ENCODE measurements around the gene GPD2.
"Not testable (repeated sequence)": the region's sequence is repeated elsewhere in the genome, so short reads cannot be mapped to it uniquely, and the experiment has no call there.

Gene GPD2

DNA sequence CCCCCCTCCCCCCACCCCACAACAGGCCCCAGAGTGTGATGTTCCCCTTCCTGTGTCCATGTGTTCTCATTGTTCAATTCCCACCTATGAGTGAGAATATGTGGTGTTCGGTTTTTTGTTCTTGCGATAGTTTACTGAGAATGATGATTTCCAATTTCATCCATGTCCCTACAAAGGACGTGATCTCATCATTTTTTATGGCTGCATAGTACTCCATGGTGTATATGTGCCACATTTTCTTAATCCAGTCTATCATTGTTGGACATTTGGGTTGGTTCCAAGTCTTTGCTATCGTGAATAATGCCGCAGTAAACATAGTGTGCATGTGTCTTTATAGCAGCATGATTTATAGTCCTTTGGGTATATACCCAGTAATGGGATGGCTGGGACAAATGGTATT is 92.4 kb downstream of the GPD2 start:
- not testable (repeated sequence) for FAIRE-seq

DNA sequence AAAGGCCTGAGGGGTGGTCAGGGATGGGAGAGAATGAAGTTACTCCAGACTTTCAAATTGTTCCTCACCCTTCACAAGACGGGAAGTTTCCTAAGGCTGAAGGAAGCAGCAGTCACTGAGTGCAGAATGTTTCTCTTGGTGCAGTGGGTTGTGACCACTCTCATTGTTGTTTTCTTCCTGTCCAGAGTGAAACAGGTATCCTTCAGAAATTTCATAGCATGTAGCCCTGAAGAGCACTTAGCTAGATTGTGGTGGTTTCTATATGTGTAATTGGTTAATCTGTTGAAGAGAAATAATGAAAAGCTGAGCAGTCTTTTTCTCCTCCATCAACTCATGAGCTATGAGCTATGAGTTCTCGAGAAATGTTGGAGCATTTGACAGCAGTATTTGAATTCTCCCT is 96.8 kb downstream of the GPD2 start:
- no peak for FAIRE-seq
- DNase-seq (ENCODE audit: low spot score), result no peak

More for the DNA sequence above, 92.4 kb downstream of the GPD2 start:
- DNase-seq (ENCODE audit: low spot score), result not testable (repeated sequence)

DNA sequence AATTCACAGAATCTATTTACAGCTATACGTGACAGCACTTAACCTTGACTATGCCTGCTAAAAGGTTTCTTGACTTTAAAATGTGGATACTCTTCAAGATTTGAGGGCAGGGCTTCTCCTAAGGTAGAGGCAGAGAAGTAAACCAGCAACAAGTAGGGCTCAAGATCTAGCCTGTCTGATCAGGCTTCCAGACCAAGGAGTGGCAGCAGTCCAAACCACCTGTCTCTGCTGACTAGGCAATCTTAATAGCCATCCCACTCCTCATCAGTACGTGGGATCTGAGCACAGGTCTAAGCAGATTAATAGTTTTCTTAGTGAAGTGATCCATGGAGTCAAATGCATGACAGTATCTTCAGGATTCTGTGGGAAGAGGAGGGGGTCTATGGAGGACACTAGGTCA is 100.4 kb downstream of the GPD2 start:
- DNase-seq (ENCODE audit: low spot score) (no peak), FAIRE-seq (no peak)

DNA sequence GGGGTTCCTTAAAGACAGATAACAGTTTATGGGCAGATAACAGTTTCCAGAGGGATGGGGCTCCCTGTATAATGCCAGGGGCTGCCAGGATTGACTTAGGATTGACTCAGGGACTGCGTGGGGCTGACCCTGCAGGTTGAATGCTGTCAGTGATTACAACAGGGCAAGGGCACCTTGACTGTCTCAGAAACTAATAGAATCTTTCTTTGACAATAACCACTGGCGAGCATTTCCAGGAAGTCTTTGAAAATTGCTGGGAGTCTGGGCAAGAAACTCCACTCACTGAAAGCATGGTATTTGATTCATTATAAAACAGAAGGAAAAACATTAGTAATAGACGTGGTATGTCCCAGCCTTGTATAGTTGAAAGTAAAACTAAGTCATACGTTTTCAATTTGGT is 101.0 kb downstream of the GPD2 start:
- DNase-seq (ENCODE audit: low spot score) (no peak), FAIRE-seq (no peak)

DNA sequence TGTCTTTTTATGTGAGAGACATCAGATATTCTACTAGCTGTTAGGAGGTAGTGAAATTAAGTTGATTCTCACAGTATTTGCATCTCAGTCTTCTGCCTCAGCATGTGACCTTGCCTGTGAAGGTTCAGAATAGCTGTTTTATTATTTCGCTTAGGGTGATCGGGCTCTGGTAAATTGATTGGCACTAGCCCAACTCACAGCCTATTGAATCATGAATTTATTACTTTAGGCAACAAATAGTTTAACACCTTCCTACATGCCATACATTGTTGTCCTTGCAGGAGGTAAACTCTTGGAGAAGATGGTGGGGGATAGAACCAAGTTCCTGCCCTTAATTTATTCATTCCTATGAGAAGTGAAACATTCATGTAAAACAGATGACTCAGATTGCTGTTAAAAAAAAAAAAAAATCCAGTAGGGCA is 101.9 kb downstream of the GPD2 start:
- FAIRE-seq, result no peak
- DNase-seq (ENCODE audit: low spot score), result no peak

DNA sequence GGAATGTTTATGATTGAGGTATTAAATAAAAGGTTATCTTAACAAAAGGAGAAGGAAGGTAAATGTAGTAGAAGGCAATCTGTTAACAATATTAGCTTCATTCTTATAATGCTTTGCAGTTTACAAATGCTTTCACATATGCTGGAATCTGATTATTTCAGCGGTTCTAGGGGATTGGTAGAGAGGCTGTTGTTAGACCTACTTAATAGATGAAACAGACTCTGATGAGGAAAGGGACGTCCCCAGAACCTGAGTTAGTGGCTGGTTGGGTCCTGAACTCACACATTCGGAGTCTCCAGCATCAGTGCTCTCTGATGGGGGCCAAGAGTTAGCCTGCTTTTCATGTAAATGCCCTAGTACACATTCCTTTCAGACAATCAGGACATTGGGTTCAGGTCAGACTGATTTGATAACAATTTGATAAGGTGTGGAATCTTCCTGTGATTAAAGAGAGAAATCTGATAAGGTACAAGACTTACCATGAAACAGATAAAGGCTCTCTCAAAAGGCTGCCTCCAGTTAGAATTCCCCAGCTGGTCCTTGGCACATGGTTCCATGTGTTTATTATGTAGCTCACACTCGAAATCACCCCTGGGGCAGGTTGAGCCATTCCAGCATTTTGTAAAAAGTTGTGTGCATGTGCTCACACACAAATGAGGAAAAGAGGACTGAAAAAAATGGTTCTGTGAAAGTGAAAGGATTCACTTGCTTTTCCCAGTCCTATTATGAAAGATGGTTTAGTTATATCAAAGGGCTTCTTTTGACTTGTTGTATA is 103.1 kb downstream of the GPD2 start:
- DNase-seq (ENCODE audit: low spot score) (no peak), FAIRE-seq (no peak)

DNA sequence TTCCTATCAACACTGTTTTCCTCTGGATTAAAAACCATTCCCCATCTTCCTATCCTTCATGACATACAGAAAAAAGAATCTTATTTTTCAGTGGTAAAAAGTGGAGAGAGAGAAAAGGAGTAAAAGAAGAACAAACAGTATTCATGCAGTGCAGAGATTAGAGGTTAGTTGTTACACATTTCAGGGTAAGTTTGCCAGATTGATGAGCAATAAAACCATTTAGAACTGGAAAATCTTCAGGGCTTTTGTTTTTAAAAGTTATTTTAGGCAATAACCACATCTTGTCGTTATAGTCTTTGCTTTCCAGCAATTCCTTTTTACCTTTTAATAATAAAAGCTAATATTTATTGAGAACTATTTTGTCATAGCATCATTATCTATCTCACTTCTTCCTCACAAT is 104.5 kb downstream of the GPD2 start:
- DNase-seq (ENCODE audit: low spot score), result no peak
- no peak for FAIRE-seq

DNA sequence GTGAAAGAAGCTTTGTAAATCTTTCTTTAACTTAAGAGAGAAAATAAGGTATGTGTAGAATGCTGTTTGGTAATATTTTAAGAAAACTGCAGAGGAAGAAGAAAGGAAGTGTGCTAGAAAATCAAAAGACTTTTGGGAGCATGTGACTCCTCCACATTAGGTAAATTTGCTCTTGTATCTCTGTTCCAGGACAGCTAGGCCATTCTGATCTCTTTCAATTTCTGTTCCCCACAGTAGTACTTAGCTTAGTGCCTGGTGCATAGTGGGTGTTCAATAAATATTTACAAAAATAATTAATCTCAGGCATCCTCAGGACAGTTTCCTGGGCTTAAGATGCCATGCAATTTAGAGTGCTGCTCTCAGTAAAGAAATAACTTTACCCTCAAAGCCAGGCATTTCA is 105.0 kb downstream of the GPD2 start:
- DNase-seq (ENCODE audit: low spot score), result no peak
- no peak for FAIRE-seq

DNA sequence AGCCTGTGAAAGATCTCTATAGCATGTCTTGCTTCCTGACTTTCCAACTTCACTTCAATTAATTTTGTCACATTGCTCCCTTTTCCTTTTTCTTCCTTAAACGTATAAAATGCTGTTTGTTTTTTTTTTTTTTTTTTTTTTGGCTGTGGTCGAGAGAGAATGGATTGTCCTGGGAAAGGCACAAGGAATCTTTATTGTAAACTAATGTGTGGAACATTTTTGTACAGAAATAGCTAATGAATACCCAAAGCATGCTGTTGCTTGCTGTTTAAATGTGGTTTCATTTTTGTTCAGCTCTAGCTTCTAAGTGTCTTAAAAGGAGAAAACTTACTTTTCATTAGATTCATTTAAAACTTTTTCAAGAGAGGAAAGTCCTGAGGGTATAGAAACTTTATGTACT is 105.5 kb downstream of the GPD2 start:
- DNase-seq (ENCODE audit: low spot score) (no peak), FAIRE-seq (no peak)

DNA sequence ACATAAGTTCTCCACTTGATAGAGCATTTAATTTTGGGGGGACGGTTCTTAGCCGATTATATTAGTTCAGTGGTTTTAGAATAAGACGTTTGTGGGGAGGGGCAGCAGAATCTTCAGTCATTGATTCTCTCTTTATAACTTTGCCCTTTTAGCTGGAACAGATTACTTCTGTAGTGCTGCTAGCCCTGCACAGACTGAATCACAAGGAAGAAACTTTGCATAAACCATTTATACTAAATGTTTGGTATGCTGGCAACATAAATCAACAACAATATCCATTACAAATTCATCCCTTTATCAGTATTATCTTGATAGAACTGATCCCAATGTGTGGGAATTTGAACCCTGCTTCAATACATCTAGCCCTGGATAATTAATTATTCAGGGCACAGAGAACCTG is 112.2 kb downstream of the GPD2 start:
- no peak for FAIRE-seq
- DNase-seq (ENCODE audit: low spot score), result no peak

DNA sequence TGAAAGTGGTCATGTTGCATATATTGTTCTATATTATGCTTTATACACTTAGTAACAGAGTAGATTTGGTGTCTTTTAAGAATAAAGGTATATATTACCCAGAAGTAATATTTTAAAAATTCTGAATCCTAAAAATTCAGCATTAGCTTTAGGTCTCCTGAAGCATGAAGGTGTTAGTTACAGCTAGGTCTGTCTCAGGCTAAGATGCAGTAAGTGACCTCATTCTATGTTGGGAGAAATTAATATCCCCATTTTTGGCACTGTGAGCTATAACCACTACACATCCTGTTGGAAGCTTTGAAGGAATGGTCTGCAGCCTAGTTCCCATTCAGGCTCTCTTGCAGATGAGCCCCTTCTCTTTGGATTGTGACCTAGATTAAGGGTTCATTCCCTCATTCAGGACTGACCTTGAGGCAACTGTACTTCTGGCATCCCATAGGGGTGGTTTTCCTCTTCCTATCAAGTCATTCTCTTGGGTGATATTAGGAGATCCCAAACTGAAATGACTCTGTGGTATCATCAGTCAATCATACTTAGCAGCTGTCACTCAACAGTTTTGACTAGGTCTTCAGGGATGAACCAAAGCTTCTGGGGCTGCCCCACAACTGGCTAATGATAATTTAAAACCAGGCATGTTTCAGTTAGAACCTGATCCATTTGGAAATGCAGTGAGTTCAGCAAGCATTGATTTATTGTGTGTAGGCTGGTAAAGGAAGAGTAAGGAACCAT is 117.7 kb downstream of the GPD2 start:
- DNase-seq (ENCODE audit: low spot score) (no peak), FAIRE-seq (no peak)

DNA sequence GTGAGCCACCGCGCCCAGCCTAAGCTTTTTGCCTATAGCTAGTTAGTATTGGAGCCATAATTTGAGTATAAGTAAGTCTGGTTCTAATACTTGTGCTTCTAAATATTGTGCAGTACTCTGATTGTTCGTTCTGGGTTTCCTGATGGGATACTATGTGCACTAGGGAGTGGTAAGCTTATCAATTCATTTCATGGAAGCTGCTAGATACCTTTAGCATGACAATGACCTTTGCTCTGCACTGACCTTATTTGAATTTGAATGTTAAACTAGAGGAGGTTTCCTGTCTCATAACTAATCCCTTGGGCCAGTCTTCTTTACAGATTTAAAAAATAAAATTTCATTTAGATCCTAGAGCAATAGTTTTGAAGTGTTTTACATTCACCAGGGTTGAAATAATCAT is 125.1 kb downstream of the GPD2 start:
- FAIRE-seq (no peak), DNase-seq (ENCODE audit: low spot score) (no peak)

DNA sequence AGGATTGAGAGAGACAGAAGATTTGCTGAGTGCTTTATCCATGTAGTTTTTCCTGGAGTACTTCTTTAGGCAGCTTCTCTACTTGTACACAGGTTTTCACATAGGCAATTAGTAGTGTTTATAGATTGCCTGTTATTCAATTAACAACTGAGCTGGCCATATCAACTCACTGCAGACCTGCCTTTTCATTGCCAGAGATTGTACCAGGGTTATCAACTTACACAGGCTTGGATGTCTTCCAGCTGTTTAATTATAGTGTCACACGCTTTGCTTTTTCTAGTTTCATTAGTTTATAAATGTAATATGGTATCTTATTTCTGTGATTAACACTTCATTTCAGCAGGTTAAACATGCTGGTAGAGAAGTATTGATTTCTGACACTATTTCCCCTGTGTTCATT is 125.9 kb downstream of the GPD2 start:
- DNase-seq (ENCODE audit: low spot score) (no peak), FAIRE-seq (no peak)

DNA sequence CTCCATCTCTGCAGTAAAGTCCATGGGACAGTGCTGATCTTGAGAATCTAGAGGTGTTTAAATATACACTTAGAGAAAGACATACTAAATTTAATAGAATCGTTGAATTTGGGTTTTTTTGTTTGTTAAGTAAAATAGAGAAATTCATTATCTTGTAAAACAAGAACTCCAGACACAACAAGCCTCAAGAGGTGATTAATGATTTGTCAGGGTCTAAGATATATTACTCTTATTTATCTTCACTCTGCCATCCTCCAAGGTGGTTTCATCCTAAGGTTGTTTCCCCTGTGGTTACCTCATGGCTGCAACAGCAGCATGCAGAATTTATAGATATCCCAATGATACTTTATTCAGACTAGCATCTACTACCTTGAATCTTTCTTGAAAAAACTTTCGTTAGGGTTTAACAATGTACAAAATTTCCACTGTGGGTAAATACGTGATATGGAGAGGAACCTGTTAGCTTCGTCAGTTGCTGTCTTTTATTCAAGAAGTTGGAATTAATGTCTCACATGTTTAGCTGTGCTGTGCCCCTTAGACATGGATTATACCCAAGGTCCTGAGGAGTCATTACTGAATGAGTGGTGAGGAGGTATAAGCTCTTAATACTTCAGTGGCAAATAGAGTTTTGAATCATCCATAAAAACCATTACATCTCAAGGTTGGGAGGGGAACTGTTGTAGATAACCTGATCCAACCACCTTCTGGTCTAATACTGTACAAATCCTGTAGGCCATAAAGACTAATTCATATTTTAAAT is 128.0 kb downstream of the GPD2 start:
- FAIRE-seq, result no peak
- DNase-seq (ENCODE audit: low spot score), result no peak

DNA sequence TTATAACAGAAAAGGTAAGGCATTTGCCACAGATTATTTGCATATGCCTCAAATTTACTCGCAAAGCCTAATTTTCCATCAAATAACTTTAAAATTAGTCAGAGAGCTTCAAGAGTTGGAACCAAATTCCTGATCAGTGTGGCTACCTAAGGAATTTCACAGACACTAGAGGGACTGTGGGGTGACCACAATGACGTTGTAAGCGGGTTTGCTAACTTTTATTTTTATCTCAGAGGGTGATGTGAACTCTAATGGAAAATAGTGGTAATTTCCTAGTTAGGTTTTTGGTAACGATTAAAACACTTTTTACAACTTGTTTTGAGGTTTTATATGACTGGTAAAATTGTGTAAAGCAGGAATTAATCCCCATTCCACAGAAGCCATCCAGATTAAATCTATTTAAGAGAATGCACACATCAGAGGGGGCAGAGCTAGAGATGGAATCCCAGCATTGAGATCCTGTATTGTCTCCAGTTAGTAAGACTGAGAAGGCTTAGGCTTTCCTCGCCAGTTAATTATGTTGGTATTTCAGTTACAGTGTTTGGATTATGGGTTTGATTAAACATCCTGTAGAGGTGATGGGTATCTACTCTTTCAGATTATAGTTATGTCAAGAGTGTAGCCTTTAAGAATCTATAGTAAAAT is 129.0 kb downstream of the GPD2 start:
- peak; percentile 91 for FAIRE-seq
- DNase-seq (ENCODE audit: low spot score), result peak; percentile 76

DNA sequence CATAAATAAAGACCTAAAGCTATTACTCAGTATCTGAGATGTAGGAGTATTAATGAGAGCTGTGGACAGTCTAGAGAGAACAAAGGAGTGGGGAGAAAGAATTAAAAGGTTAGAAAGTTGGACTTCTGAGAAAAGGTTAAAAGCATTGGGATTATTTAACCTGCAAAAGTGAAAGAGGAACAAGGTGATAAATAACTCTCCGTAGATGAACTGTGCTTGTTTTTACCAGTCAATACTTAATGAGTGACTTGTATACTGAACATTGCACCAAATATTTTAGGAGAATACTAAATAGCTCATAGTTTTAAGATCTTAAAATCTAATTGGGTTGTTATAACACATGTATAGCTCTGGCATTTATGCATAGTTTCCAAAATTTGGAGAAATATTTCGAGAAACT is 137.5 kb downstream of the GPD2 start:
- DNase-seq (ENCODE audit: low spot score), result no peak
- FAIRE-seq, result no peak

DNA sequence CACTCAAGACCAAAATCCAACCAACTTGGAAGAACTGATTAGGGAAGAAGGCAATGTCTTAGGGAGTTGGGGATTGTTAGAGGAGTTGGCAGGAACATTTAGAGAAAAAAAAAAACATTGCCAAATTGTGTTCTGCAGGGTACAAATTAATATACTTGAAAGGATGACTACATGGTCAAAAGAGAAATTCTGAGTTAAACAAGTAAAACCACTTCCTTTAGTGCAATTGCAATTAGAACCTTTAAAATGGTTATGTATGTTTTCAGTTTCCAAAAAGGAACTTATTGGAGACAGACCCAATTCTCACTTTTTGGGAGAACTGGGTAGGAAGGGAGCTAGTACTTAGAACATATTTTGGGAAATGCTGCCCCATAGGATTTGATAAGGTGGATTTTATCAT is 137.9 kb downstream of the GPD2 start:
- DNase-seq (ENCODE audit: low spot score), result no peak
- no peak for FAIRE-seq

DNA sequence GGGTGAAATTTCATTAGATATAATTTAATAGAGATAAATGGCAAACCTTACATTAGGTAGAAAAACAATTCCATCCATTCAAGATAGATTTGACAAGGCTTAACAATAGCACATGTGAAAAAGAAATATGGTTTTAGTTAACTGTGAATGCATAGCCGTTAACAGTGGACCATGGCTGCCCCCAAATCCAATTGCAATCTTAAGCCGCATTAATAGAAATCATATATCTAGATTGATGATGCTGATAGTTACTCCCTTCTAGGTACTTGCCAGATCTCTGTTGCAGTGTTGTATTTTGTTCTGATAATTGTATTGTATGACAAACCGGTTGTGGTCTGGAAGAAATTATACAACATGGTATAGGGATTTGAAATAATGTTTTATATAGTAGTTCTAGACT is 139.8 kb downstream of the GPD2 start:
- DNase-seq (ENCODE audit: low spot score) (no peak), FAIRE-seq (no peak)

DNA sequence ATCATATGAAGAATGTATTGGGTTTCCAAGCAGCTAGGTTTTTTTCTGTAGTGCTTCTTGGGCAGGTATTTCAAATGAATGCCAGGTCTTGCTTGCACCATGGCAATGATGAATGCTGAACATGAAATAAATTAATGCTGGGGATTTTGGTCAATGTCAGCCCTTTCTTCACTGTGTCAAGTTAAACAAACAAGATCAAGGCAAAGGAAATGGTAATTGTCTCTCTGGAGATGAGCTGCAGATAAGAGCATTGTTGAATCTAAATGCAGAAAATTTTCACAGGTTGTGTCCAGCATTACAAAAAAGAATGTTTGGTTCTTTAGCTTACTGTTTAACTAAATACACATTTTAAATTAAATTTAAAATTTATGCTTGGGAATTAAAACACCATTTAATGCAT is 144.3 kb downstream of the GPD2 start:
- no peak for FAIRE-seq

DNA sequence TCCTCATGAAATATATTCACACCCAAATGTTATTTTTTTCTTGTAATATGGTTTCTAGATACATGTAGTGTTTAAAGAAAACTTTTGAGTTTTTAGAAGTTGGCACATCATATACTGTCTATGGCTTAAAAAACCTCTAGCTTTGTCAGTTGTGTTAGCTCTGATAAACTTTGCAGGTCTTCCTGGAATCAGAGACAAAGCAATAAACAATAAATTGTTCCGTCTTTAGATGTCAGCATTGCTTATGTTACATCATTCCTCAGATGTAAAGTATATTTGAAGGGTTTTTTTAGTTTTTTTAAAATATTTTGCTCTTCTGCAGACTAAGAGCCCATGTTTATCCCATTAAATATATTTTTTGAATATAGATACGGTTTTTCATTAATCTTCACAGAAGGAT is 145.1 kb downstream of the GPD2 start:
- DNase-seq (ENCODE audit: low spot score), result no peak
- FAIRE-seq, result no peak

More for the DNA sequence above, 144.3 kb downstream of the GPD2 start:
- DNase-seq (ENCODE audit: low spot score), result no peak

DNA sequence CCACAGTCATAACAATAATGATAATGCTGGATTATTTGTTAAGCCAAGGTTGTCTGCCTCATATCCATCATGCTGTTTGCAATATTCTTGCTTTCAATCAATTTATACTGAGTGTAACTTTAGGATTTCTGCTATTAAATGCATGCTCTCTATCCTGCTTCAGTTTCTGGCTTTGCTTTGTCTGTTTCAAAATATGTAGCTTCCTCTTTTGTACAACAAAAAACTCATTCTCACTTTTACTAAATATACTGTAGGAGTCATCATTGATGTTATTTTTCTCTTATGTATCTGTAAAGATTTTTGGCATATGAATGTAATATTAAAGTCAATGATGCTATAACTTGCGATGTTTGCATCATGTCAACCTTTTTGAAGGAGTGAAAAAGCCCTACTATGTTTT is 149.3 kb downstream of the GPD2 start:
- no peak for DNase-seq (ENCODE audit: low spot score)
- no peak for FAIRE-seq

DNA sequence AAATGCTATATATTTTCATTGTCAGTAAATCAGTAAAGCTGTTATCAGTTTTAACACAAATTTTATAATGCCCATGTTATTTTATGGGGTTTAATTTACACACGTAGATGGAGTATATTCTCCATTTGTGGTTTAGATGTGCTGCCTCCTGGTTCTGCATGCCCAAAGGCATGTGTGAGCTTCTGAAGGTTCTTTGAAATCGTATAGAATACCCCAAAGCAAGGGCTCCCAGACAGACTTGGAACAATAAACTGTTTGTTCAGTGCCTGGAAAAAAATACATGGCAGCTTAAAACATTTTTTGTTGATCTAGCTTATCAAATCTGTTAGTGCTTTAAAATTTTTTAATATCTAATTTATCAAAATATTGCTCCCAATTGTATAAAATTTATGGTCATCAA is 150.4 kb downstream of the GPD2 start:
- DNase-seq (ENCODE audit: low spot score) (no peak), FAIRE-seq (no peak)
